Esophagus squamous epithelium (tissue), 4 donors: ENCODE results near the gene IKZF3.

ENCODE experiments used
- CTCF ChIP-seq, 6 experiments: fragments of 450-650 bp in 4 of 6; fragments of 200-600 bp in 2 of 6; sonication (generic) in 2 of 6; IDR thresholded peaks; one replicate each; pipeline ENCODE4 v1.5.1; 2016 to 2019; ENCODE audit warnings: antibody characterized with exemption in 6 of 6, mild to moderate bottlenecking in 4 of 6, moderate library complexity in 4 of 6
- POLR2A ChIP-seq, 4 donors: fragments of 450-650 bp; IDR thresholded peaks; one replicate each; pipeline ENCODE4 v1.6.1; 2017; ENCODE audit warnings: antibody characterized with exemption in 4 of 4, mild to moderate bottlenecking in 4 of 4, moderate library complexity in 3 of 4

DNA sequence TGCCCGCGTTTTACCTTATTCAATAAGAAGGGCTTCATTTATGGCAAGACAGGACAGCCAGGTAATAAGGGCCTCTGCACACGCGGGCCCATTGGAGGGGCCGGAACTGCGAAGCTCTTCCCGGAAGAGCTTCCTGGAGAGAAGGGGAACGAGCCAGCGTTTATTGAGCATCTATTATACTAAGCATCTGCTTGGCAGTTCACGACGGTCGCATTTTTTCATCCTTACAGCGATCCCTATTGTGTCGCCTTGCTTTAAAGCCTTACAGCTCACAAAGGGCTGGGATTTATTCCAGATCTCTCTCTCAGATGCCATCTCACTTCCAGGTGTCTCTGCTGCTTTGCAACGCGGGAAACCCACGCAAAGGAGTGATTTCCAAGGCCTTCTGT, 4.4 kb upstream of the IKZF3 start:
- TF ChIP-seq CTCF (IDR thresholded peaks at IDR 0.05) (no peak), POLR2A (IDR thresholded peaks at IDR 0.05) (no peak)
